GM23338 (cell line): ENCODE results near the gene ERH. TPM values are rescaled to one million over a fixed set of nuclear protein-coding genes. Genes with fewer than 3 reads are reported as not detected.

ENCODE experiments used
- ATAC-seq: fragments of 200-7000 bp; cut with Tn5 transposase; 3 replicates; pipeline ENCODE4 v1.9.1; 2020
- DNase-seq: peaks from one replicate; pipeline ENCODE4 v3.0.0-alpha.2; 2015; ENCODE audit warnings: low spot score
- H2AFZ ChIP-seq: fragments of 200-600 bp; sonication (generic); 2 replicates; pipeline ENCODE4 v1.8.0; 2016; ENCODE audit warnings: antibody characterized with exemption, mild to moderate bottlenecking, moderate library complexity
- H3F3A ChIP-seq: fragments of 200-600 bp; sonication (generic); replicated peaks from 2 replicates; pipeline ENCODE4 v1.8.0; 2017; ENCODE audit warnings: antibody characterized with exemption, mixed run types, low read depth
- H3K27ac ChIP-seq: fragments of 200-600 bp; sonication (generic); 2 replicates; pipeline ENCODE4 v1.6.1; 2016; ENCODE audit warnings: low read depth
- H3K27me3 ChIP-seq: fragments of 200-600 bp; sonication (generic); 2 replicates; pipeline ENCODE4 v1.8.0; 2016; ENCODE audit warnings: mild to moderate bottlenecking, mixed run types, moderate library complexity; ENCODE audit not compliant: insufficient read depth
- H3K36me3 ChIP-seq: fragments of 200-600 bp; sonication (generic); 2 replicates; pipeline ENCODE4 v1.8.0; 2016; ENCODE audit warnings: mild to moderate bottlenecking; ENCODE audit not compliant: insufficient read depth
- H3K4me1 ChIP-seq: fragments of 200-600 bp; sonication (generic); 2 replicates; pipeline ENCODE4 v1.8.0; 2016; ENCODE audit warnings: mild to moderate bottlenecking, moderate library complexity; ENCODE audit not compliant: insufficient read depth
- H3K4me2 ChIP-seq: fragments of 200-600 bp; sonication (generic); 2 replicates; pipeline ENCODE4 v1.7.1; 2017; ENCODE audit warnings: mixed run types
- H3K4me3 ChIP-seq: fragments of 200-600 bp; sonication (generic); 2 replicates; pipeline ENCODE4 v1.6.1; 2016; ENCODE audit warnings: mixed run types
- H3K79me2 ChIP-seq: fragments of 200-600 bp; sonication (generic); replicated peaks from 2 replicates; pipeline ENCODE4 v1.8.0; 2017; ENCODE audit warnings: mild to moderate bottlenecking; ENCODE audit not compliant: insufficient read depth
- H3K9me2 ChIP-seq: fragments of 200-600 bp; sonication (generic); 2 replicates; pipeline ENCODE4 v1.8.0; 2017; ENCODE audit not compliant: insufficient read depth
- H4K20me1 ChIP-seq: fragments of 200-600 bp; sonication (generic); replicated peaks from 2 replicates; pipeline ENCODE4 v1.8.0; 2017; ENCODE audit warnings: mild to moderate bottlenecking; ENCODE audit not compliant: insufficient read depth
- H3K27ac Mint-ChIP-seq: 2 replicates; pipeline ENCODE4 v1.8.0; 2020; ENCODE audit warnings: inconsistent platforms, mild to moderate bottlenecking, moderate library complexity, mixed read lengths
- H3K27me3 Mint-ChIP-seq: 3 replicates; pipeline ENCODE4 v1.8.0; 2022; ENCODE audit warnings: low read depth, mild to moderate bottlenecking, moderate library complexity, mixed read lengths, inconsistent platforms; ENCODE audit not compliant: insufficient read depth, poor library complexity
- H3K36me3 Mint-ChIP-seq: 3 replicates; pipeline ENCODE4 v1.8.0; 2021; ENCODE audit warnings: low read depth, mild to moderate bottlenecking, inconsistent platforms, moderate library complexity, mixed read lengths
- H3K4me1 Mint-ChIP-seq: 3 replicates; pipeline ENCODE4 v1.8.0; 2020; ENCODE audit warnings: mild to moderate bottlenecking, inconsistent platforms, mixed read lengths
- H3K4me3 Mint-ChIP-seq: 3 replicates; pipeline ENCODE4 v1.8.0; 2021; ENCODE audit warnings: moderate library complexity, mild to moderate bottlenecking, inconsistent platforms, mixed read lengths
- H3K9me3 Mint-ChIP-seq: 3 replicates; pipeline ENCODE4 v1.8.0; 2020; ENCODE audit warnings: moderate library complexity, mild to moderate bottlenecking, inconsistent platforms, mixed read lengths
- CREB1 ChIP-seq: fragments of 250-450 bp; sonication (Bioruptor Pico); IDR thresholded peaks from 2 replicates; pipeline ENCODE4 v1.5.0; 2020; ENCODE audit warnings: low read depth, mild to moderate bottlenecking, moderate library complexity
- CTCF ChIP-seq, 2 experiments: fragments of 200-600 bp in 1 of 2; sonication (generic) in 1 of 2; conservative IDR thresholded peaks; 2 replicates each; pipeline versions ENCODE4 v1.5.1 to v1.6.1; 2016 to 2017; ENCODE audit warnings: antibody characterized with exemption in 2 of 2, low read depth in 2 of 2, mild to moderate bottlenecking in 2 of 2, moderate library complexity in 1 of 2
- ETS1 ChIP-seq: IDR thresholded peaks from 2 replicates; pipeline ENCODE4 v1.6.1; 2016; ENCODE audit warnings: antibody characterized with exemption
- EZH2 ChIP-seq: fragments of 200-600 bp; sonication (generic); IDR thresholded peaks from one replicate; pipeline ENCODE4 v1.8.0; 2017; ENCODE audit warnings: antibody characterized with exemption, mild to moderate bottlenecking, low read depth; ENCODE audit not compliant: unreplicated experiment
- EZH2phosphoT487 ChIP-seq: fragments of 200-600 bp; sonication (generic); IDR thresholded peaks from one replicate; pipeline ENCODE4 v1.8.1; 2018; ENCODE audit warnings: antibody characterized with exemption; ENCODE audit not compliant: unreplicated experiment
- JUNB ChIP-seq: IDR thresholded peaks from one replicate; pipeline ENCODE4 v1.6.1; 2016; ENCODE audit warnings: antibody characterized with exemption; ENCODE audit not compliant: unreplicated experiment
- NANOG ChIP-seq: IDR thresholded peaks from 2 replicates; pipeline ENCODE4 v1.6.1; 2016; ENCODE audit warnings: antibody characterized with exemption, borderline replicate concordance
- POLR2AphosphoS5 ChIP-seq: IDR thresholded peaks from 2 replicates; pipeline ENCODE4 v1.6.1; 2016; ENCODE audit warnings: antibody characterized with exemption, low read depth
- REST ChIP-seq: IDR thresholded peaks from one replicate; pipeline ENCODE4 v1.6.1; 2018; ENCODE audit warnings: antibody characterized with exemption; ENCODE audit not compliant: unreplicated experiment
- STAT1 ChIP-seq: IDR thresholded peaks from one replicate; pipeline ENCODE4 v1.6.1; 2016; ENCODE audit warnings: antibody characterized with exemption; ENCODE audit not compliant: unreplicated experiment
- ZNF114 ChIP-seq: fragments of 250-450 bp; sonication (Bioruptor Pico); IDR thresholded peaks from 2 replicates; pipeline ENCODE4 v1.5.0; 2020; ENCODE audit warnings: mild to moderate bottlenecking, moderate library complexity
- ZNF331 ChIP-seq: fragments of 250-450 bp; sonication (Bioruptor Pico); IDR thresholded peaks from 2 replicates; pipeline ENCODE4 v1.5.0; 2020; ENCODE audit warnings: low read depth, mild to moderate bottlenecking, moderate library complexity
- ZNF462 ChIP-seq: fragments of 250-450 bp; sonication (Bioruptor Pico); IDR thresholded peaks from 2 replicates; pipeline ENCODE4 v1.5.0; 2020; ENCODE audit warnings: mild to moderate bottlenecking, moderate library complexity
- polyA plus RNA-seq: library from polyadenylated mRNA; unstranded; fragments of >200 nt; fragmentation: Nextera tagmentation; extraction: Ambion mirVana; gene quantifications from 2 replicates; pipeline ENCODE4 v1.2.1, GENCODE V29; 2016
- total RNA-seq: library from RNA; depleted of rRNA; stranded (reverse); fragments of >200 nt; shearing (Covaris generic); gene quantifications from 2 replicates; pipeline ENCODE4 v1.2.3, GENCODE V29; 2014

ERH gene
- total and polyA plus RNA-seq, 2 experiments from 2014 or later, result 188 to 545 TPM

- peaks cover 14% of the 10 kb centered on the region for H3K36me3 Mint-ChIP-seq
- TF ChIP-seq REST (no peak), NANOG (no peak), STAT1 (no peak), CTCF (conservative IDR thresholded peaks at IDR 0.05; ENCODE audit: low read depth in 2 of 2) (no peak), ZNF114 (CRISPR knock-in tag) (no peak), ZNF331 (CRISPR knock-in tag) (no peak), POLR2AphosphoS5 (no peak), JUNB (no peak), CREB1 (no peak), EZH2 (no peak), EZH2phosphoT487 (no peak), ZNF462 (CRISPR knock-in tag) (no peak), ETS1 (no peak)
Observed at GRCh38 chr14:69429643-69430042, 31.5 kb upstream of the ERH start.

More at GRCh38 chr14:69429643-69430042, 31.5 kb upstream of the ERH start:
- no peak overlapping the region for H2AFZ ChIP-seq
- no peaks in the 10 kb centered on the region for H3K4me1 ChIP-seq
- H3K4me3 ChIP-seq, result no peak overlapping the region
- no peak overlapping the region for H3K27ac ChIP-seq
- H4K20me1 ChIP-seq, result no peaks in the 10 kb centered on the region; the same call in none of the 2 replicates
- no peaks in the 10 kb centered on the region for H3F3A ChIP-seq
- peaks cover 5% of the 10 kb centered on the region; the same call in 1 of the 2 replicates for H3K36me3 ChIP-seq
- Mint-ChIP-seq H3K27me3 (no peaks in the 10 kb centered on the region), H3K9me3 (no peaks in the 10 kb centered on the region), H3K4me1 (no peaks in the 10 kb centered on the region), H3K4me3 (no peak overlapping the region), H3K27ac (no peak overlapping the region)
- no peaks in the 10 kb centered on the region for H3K9me2 ChIP-seq
- peaks cover 29% of the 10 kb centered on the region for H3K79me2 ChIP-seq
- ATAC-seq, result no peak
- DNase-seq, result no peak
- no peak overlapping the region for H3K4me2 ChIP-seq
- no peaks in the 10 kb centered on the region for H3K27me3 ChIP-seq
